Measurements from ENCODE around the gene TMTC3.
"Not testable (repeated sequence)": the region's sequence is repeated elsewhere in the genome, so short reads cannot be mapped to it uniquely, and the experiment has no call there.

The TMTC3 gene

DNA sequence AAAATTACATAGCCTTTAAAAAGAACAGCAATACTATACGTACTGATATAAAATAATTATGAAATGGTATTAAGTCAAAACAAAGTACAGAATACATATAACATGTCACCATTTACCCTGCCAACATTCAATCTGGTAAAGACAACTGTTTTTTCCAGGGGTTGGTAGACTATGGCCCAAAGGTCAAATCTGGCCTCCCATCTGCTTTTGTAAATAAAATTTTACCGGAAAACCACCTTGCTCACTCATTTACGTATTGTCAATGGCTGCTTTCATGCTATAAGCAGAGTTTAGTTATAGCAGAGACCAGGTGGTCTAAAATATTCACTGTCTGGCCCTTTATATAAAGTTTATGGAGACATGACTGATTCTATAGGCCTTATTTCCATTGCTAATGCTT, 14.3 kb upstream of the TMTC3 start:
- H2AK5ac ChIP-seq (ENCODE audit: low read depth, low read length): no peak overlapping the region
- peaks cover 0 to 75% of the 10 kb centered on the region in 2 donors for H3K36me3 ChIP-seq (replicated peaks in 1 of 2; ENCODE audit: control insufficient read depth in 2 of 2, insufficient read depth in 2 of 2, low read length in 2 of 2)
- H3K9ac ChIP-seq (ENCODE audit: low read depth, low read length, poor library complexity): no peak overlapping the region
- DNase-seq (ENCODE audit: low spot score): no peak
- no peak overlapping the region for H3K18ac ChIP-seq (ENCODE audit: low read length)
- H2BK120ac ChIP-seq (ENCODE audit: low read depth, low read length): no peak overlapping the region
- no peak overlapping the region for H2AFZ ChIP-seq (ENCODE audit: low read length)
- H3K27me3 ChIP-seq (ENCODE audit: control insufficient read depth in 3 of 3, insufficient read depth in 3 of 3, low read depth in 1 of 3, low read length in 3 of 3): no peaks in the 10 kb centered on the region
- no peak overlapping the region for H4K8ac ChIP-seq (ENCODE audit: low read depth, low read length)
- no peak overlapping the region for H3K4me3 ChIP-seq (ENCODE audit: low read length in 2 of 2)
- no peak overlapping the region for H4K91ac ChIP-seq (ENCODE audit: low read depth, low read length, poor library complexity)
- no peak overlapping the region for H3K4ac ChIP-seq (ENCODE audit: low read length)
- no peak overlapping the region for H3K14ac ChIP-seq (ENCODE audit: low read length)
- no peak overlapping the region for H2BK12ac ChIP-seq (ENCODE audit: low read length)
- no peaks in the 10 kb centered on the region for H3K4me1 ChIP-seq (ENCODE audit: control insufficient read depth in 2 of 2, insufficient read depth in 1 of 2, low read depth in 1 of 2, low read length in 2 of 2)
- WGBS, 2 donors (ENCODE audit: extremely low coverage in 2 of 2, insufficient read length in 2 of 2, insufficient replicate concordance in 1 of 2): no CpG with 5 or more reads among the region's 3 CpGs
- H3K9me3 ChIP-seq (replicated peaks in 1 of 2; ENCODE audit: control insufficient read depth in 2 of 2, insufficient read depth in 1 of 2, low read depth in 1 of 2, low read length in 2 of 2): no peaks in the 10 kb centered on the region
- H3K23ac ChIP-seq (ENCODE audit: low read depth, low read length, poor library complexity): no peak overlapping the region
- no peak overlapping the region for H2BK15ac ChIP-seq (ENCODE audit: low read length)
- no peak overlapping the region for H2BK5ac ChIP-seq (ENCODE audit: low read length)
- no peak overlapping the region for H3K4me2 ChIP-seq (ENCODE audit: insufficient read depth, low read length, poor library complexity, severe bottlenecking)
- H3K79me1 ChIP-seq (ENCODE audit: low read depth, low read length): no peaks in the 10 kb centered on the region
- H3K27ac ChIP-seq (replicated peaks; ENCODE audit: low read length): no peak overlapping the region

DNA sequence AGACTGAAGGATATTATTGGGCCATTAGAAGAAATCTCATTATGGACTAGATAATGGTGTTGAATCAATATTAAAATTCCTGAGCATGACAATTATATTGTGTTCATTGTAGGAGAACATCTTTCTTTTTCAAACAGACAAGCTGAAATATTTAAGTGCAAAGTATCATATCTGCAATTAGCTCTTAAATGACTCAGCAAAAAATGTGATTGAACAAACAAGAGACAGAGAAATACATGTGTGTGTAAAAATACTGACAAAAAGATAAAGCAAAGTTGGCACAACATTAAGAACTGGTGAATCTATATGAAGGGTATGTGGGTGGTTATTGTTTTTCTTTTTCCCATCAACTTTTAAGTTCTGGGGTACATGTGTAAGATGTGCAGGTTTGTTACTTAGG, 9.7 kb upstream of the TMTC3 start:
- Histone ChIP-seq H3K79me1 (ENCODE audit: low read depth, low read length) (no peaks in the 10 kb centered on the region), H3K4ac (ENCODE audit: low read length) (no peak overlapping the region), H3K9ac (ENCODE audit: low read depth, low read length, poor library complexity) (no peak overlapping the region), H2BK5ac (ENCODE audit: low read length) (no peak overlapping the region), H2BK12ac (ENCODE audit: low read length) (no peak overlapping the region), H3K4me3 (ENCODE audit: low read length in 2 of 2) (no peak overlapping the region), H2AFZ (ENCODE audit: low read length) (no peak overlapping the region), H3K23ac (ENCODE audit: low read depth, low read length, poor library complexity) (no peak overlapping the region), H4K91ac (ENCODE audit: low read depth, low read length, poor library complexity) (no peak overlapping the region), H3K4me1 (ENCODE audit: control insufficient read depth in 2 of 2, insufficient read depth in 1 of 2, low read depth in 1 of 2, low read length in 2 of 2) (no peaks in the 10 kb centered on the region), H2AK5ac (ENCODE audit: low read depth, low read length) (no peak overlapping the region), H3K36me3 (replicated peaks in 1 of 2; ENCODE audit: control insufficient read depth in 2 of 2, insufficient read depth in 2 of 2, low read length in 2 of 2) (peaks cover 0 to 75% of the 10 kb centered on the region in 2 donors), H3K18ac (ENCODE audit: low read length) (no peak overlapping the region), H3K14ac (ENCODE audit: low read length) (no peak overlapping the region), H3K27me3 (ENCODE audit: control insufficient read depth in 3 of 3, insufficient read depth in 3 of 3, low read depth in 1 of 3, low read length in 3 of 3) (no peaks in the 10 kb centered on the region), H3K27ac (replicated peaks; ENCODE audit: low read length) (no peak overlapping the region), H2BK15ac (ENCODE audit: low read length) (no peak overlapping the region), H2BK120ac (ENCODE audit: low read depth, low read length) (no peak overlapping the region), H3K9me3 (replicated peaks in 1 of 2; ENCODE audit: control insufficient read depth in 2 of 2, insufficient read depth in 1 of 2, low read depth in 1 of 2, low read length in 2 of 2) (no peaks in the 10 kb centered on the region), H4K8ac (ENCODE audit: low read depth, low read length) (no peak overlapping the region), H3K4me2 (ENCODE audit: insufficient read depth, low read length, poor library complexity, severe bottlenecking) (no peak overlapping the region)
- DNase-seq (ENCODE audit: low spot score): no peak

DNA sequence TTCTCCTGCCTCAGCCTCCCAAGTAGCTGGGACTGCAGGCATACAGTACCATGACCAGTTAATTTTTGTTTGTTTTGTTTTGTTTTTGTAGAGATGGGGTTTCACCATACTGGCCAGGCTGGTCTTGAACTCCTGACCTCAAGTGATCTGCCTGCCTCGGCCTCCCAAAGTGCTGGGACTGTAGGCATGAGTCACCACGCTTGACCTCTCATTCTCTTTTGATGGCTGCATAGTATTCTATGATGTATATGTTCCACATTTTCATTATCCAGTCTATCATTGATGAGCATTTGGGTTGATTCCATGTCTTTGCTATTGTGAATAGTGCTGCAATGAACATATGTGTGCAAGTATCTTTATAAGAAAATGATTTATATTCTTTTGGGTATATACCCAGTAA, 8.9 kb upstream of the TMTC3 start:
- not testable (repeated sequence) for H3K4ac ChIP-seq (ENCODE audit: low read length); H4K91ac ChIP-seq (ENCODE audit: low read depth, low read length, poor library complexity); H2BK15ac ChIP-seq (ENCODE audit: low read length); H3K18ac ChIP-seq (ENCODE audit: low read length); H3K27ac ChIP-seq (replicated peaks; ENCODE audit: low read length); H3K14ac ChIP-seq (ENCODE audit: low read length); H2BK120ac ChIP-seq (ENCODE audit: low read depth, low read length); H3K27me3 ChIP-seq (ENCODE audit: control insufficient read depth in 3 of 3, insufficient read depth in 3 of 3, low read depth in 1 of 3, low read length in 3 of 3); H3K23ac ChIP-seq (ENCODE audit: low read depth, low read length, poor library complexity); DNase-seq (ENCODE audit: low spot score); H3K4me2 ChIP-seq (ENCODE audit: insufficient read depth, low read length, poor library complexity, severe bottlenecking); H3K9ac ChIP-seq (ENCODE audit: low read depth, low read length, poor library complexity); H3K79me1 ChIP-seq (ENCODE audit: low read depth, low read length); H2AFZ ChIP-seq (ENCODE audit: low read length); H2BK5ac ChIP-seq (ENCODE audit: low read length); H4K8ac ChIP-seq (ENCODE audit: low read depth, low read length); H2BK12ac ChIP-seq (ENCODE audit: low read length); H3K4me3 ChIP-seq (ENCODE audit: low read length in 2 of 2); H3K4me1 ChIP-seq (ENCODE audit: control insufficient read depth in 2 of 2, insufficient read depth in 1 of 2, low read depth in 1 of 2, low read length in 2 of 2); H3K9me3 ChIP-seq (replicated peaks in 1 of 2; ENCODE audit: control insufficient read depth in 2 of 2, insufficient read depth in 1 of 2, low read depth in 1 of 2, low read length in 2 of 2); H2AK5ac ChIP-seq (ENCODE audit: low read depth, low read length)
- peaks cover 0 to 74% of the 10 kb centered on the region in 2 donors for H3K36me3 ChIP-seq (replicated peaks in 1 of 2; ENCODE audit: control insufficient read depth in 2 of 2, insufficient read depth in 2 of 2, low read length in 2 of 2)
- no CpG with 5 or more reads among the region's 2 CpGs for WGBS, 2 donors (ENCODE audit: extremely low coverage in 2 of 2, insufficient read length in 2 of 2, insufficient replicate concordance in 1 of 2)

DNA sequence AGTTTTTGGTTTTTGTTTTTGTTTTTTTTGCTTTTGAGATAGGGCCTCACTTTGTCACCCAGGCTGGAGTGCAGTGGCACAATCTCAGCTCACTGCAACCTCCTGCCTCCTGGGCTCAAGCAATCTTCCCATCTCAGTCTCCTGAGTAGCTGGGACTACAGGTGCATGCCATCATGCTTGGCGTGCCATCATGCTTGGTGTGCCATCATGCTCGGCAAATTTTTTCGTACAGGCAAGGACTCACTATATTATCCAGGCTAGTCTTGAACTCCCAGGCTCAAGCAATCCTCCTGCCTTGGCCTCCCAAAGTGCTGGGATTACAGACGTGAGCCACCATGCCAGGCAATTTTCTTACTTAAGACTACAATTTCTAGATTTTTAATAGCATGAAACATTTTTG, 2.4 kb upstream of the TMTC3 start:
- no CpG with 5 or more reads among the region's 4 CpGs for WGBS, 2 donors (ENCODE audit: extremely low coverage in 2 of 2, insufficient read length in 2 of 2, insufficient replicate concordance in 1 of 2)

More for the DNA sequence above, 2.4 kb upstream of the TMTC3 start:
- H3K4me1 ChIP-seq (ENCODE audit: control insufficient read depth in 2 of 2, insufficient read depth in 1 of 2, low read depth in 1 of 2, low read length in 2 of 2); H2BK15ac ChIP-seq (ENCODE audit: low read length); H3K4me2 ChIP-seq (ENCODE audit: insufficient read depth, low read length, poor library complexity, severe bottlenecking); H2BK120ac ChIP-seq (ENCODE audit: low read depth, low read length); H4K91ac ChIP-seq (ENCODE audit: low read depth, low read length, poor library complexity); H3K79me1 ChIP-seq (ENCODE audit: low read depth, low read length); H3K4me3 ChIP-seq (ENCODE audit: low read length in 2 of 2); DNase-seq (ENCODE audit: low spot score); H3K14ac ChIP-seq (ENCODE audit: low read length); H2BK5ac ChIP-seq (ENCODE audit: low read length); H3K18ac ChIP-seq (ENCODE audit: low read length); H3K27ac ChIP-seq (replicated peaks; ENCODE audit: low read length); H3K9me3 ChIP-seq (replicated peaks in 1 of 2; ENCODE audit: control insufficient read depth in 2 of 2, insufficient read depth in 1 of 2, low read depth in 1 of 2, low read length in 2 of 2); H2AFZ ChIP-seq (ENCODE audit: low read length); H3K9ac ChIP-seq (ENCODE audit: low read depth, low read length, poor library complexity); H2BK12ac ChIP-seq (ENCODE audit: low read length); H3K4ac ChIP-seq (ENCODE audit: low read length); H3K27me3 ChIP-seq (ENCODE audit: control insufficient read depth in 3 of 3, insufficient read depth in 3 of 3, low read depth in 1 of 3, low read length in 3 of 3); H2AK5ac ChIP-seq (ENCODE audit: low read depth, low read length); H4K8ac ChIP-seq (ENCODE audit: low read depth, low read length); H3K23ac ChIP-seq (ENCODE audit: low read depth, low read length, poor library complexity): not testable (repeated sequence)
- peaks cover 0 to 51% of the 10 kb centered on the region in 2 donors for H3K36me3 ChIP-seq (replicated peaks in 1 of 2; ENCODE audit: control insufficient read depth in 2 of 2, insufficient read depth in 2 of 2, low read length in 2 of 2)
